B cell (primary cell): ENCODE measurements around the gene ITPR1.

Source experiments
- CTCF ChIP-seq: fragments of 200-600 bp; IDR thresholded peaks from one replicate; pipeline ENCODE4 v1.8.0; 2022; ENCODE audit warnings: antibody characterized with exemption, mild to moderate bottlenecking
- EZH2 ChIP-seq: IDR thresholded peaks from 2 replicates; pipeline ENCODE4 v1.6.1; 2012; ENCODE audit warnings: borderline replicate concordance, low read depth, mild to moderate bottlenecking, moderate library complexity, low read length; ENCODE audit not compliant: insufficient read depth, poor library complexity, severe bottlenecking

GRCh38 chr3:4721511-4721911 is 228.4 kb downstream of the ITPR1 start:
- TF ChIP-seq CTCF: no peak
- TF ChIP-seq EZH2: no peak
